GM19035 (cell line): ENCODE results near the gene MIGA2.

Experiments
- ATAC-seq: cut with Tn5 transposase; IDR thresholded peaks from one replicate; pipeline ENCODE4 v1.9.1; 2021; ENCODE audit not compliant: unreplicated experiment

The MIGA2 gene

DNA sequence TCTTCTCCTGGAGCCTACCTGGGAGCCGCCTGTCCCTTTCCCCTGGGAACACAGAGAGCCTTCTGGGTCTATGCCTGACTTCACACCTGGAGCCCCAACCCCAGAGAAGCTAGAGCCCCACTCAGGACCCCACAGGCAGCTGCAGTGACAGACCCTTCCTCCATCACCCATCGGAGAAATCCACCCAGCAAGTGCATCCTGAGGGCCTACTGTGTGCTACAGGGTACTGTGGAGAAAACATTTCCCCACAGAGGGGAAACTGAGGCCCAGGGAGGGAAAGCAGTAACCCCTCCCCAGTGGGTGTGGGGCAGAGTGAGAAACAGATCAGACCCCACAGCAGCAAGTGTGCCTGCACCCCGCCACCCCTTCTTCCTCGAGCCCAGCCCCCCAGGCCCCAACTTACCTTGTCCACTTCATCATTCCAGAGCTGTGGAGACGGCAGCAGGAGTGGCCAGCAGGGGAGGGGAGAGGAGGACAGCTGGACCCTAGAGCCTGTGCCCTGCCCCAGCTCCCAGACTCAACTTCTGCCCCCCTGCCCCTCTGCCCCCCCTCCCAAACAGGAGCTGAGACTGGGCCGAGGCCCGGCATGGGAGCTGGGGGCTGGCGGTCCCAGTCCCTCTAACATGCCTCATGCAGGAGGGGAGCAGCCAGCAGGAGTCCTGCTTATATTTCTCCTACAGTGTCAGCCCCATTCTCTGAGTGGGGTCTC, 26.0 kb upstream of the MIGA2 start:
- ATAC-seq = no peak

DNA sequence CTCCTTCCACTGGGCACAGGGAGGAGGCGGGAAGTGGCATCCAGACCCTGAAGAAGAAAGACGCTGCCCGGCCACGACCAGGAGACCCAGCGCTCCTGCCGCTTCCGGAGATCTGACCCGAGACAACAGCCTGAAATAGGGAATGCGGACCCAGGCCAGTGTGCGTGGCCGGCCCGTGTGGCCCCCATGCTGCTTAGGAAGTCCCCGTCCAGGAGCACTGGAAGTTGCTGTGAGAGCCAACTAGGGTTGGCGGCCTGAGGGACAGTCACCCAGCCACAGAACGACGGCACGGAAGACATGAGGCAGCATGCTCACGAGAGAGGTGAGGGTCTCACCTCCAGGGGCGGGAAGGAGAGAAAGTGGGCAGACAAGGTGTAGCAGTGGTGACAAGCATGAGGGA, 25.3 kb upstream of the MIGA2 start:
- no peak for ATAC-seq

DNA sequence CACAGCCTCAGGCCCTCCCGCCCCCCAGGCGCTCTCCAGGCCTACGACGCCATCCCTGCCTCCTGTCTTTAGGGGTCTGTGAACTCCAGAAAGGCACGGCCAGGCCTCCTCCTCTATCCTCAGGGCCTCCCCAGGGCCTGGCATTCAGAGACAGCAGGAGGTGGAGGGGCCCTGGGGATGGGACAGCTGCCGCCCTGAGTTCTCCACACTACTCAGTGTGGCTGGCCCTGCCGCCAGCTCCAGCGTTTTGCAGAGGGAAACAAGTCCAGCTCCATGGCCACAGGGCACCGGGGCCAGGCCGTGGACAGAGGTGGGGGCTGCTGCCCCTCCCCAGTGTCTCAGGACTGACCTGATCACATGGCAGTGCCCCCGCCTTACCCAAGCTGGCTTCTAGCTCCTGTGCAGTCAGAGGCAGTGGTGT, 24.7 kb upstream of the MIGA2 start:
- no peak for ATAC-seq

DNA sequence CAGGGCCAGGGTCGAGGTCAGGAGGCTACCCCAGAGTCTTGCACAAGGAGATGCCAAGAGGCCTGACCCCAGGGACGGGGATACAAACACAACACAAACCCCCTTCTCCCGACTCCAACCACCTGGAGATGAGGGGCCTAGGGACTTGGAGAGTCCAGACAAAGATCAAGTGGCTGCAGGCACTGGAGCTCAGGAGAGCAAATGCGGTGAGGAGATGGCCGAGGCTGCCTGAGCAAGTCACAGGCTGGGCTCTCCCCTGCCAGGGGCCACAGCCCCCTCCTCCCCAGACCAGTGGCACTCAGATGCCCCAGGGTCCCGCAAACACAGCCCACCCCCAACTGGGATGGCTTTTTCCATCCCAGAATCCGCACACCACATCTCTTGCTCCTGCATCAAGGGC, 24.1 kb upstream of the MIGA2 start:
- ATAC-seq = no peak

DNA sequence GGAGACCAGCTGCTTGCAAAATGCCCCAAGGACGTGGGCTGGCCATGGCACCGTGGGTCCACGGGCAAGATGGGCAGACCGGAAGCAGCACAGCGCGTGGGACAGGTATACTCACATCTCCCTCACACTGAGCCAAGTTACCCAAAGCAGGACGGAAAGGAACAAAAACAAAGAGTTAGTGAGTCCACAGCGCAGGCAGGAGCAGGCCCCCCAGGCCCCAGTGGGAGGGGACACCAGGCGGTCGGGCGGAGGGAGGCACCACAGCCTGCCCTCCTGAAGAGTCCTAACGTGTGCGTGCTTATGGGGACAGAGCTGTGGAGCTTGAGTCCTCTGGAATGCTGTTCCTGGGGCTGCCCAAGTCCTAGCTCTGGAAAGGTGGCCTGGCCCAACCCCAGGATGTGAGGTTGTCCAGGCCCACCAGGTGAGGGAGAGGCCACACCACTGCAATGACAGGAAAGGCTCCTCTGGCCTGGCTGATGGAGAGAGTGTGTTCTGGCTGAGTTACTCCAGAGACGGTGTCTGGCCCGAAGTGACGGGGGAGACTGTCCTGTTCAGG, 23.5 kb upstream of the MIGA2 start:
- no peak for ATAC-seq

DNA sequence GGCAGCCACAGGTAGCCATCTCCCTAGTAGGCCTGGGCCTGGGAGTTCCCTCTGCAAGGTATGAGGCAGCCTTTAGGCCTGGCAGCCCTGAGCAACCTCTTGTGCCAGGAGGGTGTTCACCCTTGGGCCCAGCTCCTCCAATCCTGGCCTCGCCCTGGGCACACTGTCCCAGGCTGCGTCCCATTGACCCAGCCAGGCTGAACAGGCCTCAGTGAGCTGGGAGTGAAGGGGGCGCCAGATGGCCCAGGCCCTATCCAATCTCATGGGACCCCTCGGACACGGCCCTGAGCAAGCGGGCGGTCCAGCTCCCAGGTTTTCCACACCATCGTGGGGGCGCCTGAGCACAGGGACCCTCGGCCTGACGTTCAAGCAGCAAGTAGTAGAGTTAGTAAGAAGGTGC, 22.8 kb upstream of the MIGA2 start:
- ATAC-seq = no peak

DNA sequence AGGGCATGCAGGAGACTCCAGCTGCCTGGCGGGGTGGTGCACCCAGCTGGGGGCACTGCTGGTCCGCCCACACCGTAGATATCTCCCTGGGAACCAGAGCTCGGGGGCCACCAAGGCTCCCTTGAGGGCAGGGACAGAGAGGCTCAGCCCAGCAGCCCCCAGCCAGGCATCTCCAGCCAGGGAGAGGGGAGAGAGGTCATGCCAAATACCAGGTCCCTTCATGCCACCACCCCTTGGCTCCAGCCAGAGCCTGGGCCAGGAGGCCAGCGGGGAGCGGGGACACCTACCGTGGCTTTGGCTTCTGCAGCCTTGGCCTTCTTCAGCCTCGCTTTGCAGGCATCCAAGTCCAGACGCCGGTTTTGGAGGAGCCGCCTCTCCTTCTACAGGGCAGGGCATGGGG, 22.3 kb upstream of the MIGA2 start:
- no peak for ATAC-seq

DNA sequence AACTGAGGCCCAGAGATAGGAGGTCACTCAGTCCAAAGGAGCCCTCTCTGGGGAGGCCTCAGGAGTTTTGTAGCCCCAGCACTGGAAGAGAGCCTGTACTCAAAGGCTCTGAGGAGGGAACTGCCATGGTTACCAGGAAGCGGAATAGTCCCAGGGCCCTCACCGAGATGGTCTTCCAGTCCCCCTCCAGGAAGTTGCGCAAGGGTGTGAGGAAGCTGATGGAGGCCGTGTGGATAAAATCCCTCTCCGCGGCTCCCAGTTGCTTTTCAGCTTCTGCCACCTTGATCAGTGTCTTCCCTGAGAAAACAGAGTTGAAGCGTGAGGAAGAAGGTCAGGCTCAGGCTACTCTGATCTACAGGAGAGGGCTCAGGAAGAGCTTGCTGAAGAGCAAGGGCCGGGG, 21.8 kb upstream of the MIGA2 start:
- ATAC-seq = no peak

DNA sequence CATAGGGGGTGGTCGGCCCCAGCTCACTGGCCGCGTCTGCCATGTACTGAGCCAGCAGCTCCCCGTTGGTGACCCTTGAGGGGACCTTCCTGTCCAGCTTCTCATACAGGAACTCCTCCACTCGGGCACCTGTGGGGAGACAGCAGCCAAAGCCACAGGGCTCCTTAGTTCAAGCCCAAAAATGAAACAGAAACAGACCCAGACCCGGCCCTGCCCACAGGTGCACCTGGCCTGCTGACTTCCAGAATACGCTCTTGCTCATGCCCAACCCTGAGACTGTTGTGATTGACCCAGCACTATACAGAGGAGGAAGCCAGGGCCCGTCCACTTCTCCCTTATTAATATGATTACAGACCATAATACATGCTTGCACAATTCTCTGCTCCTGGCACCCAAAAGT, 15.3 kb upstream of the MIGA2 start:
- no peak for ATAC-seq

DNA sequence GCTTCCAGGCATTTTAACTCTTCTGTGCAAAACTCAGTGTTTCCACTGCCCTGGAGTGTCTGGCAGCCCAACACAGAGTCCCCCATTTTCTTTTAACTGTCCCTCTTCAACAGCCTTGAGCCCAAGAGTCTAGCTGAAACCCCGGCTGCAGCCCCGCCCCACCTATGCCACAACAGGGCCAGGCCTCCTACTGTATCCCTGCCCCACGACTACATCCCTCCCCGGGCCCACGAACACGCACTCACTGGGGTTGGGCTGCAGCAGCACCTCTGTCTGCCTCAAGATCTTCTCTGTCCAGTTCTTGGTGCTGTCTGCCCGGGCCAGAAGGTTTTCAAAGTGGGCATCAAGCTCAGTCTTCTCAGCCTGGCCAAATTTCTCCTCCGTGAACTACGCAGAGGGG, 14.4 kb upstream of the MIGA2 start:
- no peak for ATAC-seq

DNA sequence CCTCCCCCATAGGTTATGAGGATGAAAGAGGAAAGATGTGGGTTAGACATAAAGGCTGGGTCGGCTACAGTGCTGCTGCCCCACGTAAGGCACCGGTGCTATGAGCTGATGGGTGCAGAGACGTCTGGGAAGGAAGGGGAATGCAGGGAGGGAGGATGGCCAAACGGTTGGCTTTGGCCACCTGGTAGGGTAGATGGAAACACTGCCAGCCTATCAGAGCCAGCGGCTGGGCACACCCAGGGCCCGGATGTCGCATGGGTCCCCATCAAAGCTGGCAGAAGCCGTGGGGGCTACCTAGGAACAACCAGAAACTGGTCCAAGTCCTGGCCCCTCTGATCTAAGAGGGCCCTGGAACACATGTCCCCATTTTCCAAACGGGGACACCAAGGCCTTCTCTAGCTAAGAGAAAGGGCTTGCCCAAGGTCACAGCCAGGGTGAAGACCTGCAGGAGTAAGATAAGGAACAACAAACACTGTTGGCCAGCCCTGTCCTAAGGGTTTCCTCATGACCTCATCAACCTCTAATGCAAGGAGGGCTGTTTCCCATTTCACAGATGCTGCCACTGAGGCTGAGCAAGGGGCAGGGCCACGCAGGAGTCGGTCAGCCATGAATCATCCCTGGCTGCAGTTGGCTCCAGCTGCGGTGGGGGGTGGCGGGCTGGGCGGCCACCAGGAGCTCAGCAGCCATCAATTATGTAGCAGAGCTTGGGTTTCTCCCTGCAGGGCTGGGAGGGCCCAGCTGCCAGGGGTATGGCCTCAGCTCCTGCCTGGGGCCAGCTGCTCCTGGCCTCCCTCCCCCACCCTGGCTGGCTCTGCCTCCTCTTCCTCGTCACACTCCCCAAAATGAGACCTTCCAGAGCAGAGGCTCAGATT, 13.2 kb upstream of the MIGA2 start:
- no peak for ATAC-seq

DNA sequence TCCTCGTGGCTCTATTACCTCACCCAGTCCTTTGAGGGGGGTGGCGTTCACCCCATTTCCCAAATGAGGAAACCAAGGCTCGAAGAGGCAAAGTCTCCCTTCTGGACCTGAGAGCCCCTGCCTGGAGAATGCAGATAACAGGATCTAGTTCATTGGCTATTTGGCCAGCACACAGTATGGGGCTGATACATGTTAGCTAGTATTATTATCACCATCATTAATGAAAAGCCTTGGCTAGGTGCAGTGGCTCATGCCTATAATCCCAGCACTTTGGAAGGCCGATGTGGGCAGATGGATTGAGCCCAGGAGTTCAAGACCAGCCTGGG, 12.6 kb upstream of the MIGA2 start:
- no peak for ATAC-seq

DNA sequence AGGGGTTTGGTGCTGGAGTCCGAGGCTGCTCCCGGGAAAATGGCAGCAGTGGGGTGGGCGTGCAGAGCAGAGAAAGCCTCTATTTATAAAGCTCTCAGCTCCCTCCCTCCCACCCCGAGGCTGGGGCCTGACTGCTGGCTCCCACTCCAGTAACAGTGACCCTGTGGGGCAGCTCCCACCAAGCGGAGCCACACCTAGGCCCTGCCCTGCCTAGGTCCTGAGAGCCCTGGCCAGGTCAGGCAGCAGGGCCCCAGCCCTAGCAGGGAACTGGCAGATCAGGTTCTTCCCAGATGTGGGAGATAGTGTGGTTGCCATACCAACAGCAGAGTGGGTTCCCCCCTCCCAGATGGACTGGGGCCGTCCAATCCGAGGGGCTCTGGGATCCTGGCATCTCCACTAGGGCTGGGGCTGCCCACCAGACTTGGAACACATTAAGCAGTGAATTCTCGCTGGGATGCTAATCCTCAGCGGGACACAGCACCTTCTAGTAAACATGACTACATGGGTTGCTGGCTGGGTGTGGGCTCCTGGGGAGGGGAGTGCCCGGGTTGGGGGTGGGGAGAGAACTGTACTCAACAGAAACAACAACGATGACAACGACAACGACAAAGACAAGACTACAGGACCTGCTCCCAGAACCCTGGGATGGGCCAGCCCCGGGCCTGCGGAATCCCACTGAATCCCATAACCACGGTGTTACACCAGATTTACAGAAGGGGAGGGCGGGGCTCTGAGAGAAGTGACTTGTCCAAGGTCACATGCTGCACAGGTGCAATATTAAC, 9.8 kb upstream of the MIGA2 start:
- ATAC-seq = no peak

DNA sequence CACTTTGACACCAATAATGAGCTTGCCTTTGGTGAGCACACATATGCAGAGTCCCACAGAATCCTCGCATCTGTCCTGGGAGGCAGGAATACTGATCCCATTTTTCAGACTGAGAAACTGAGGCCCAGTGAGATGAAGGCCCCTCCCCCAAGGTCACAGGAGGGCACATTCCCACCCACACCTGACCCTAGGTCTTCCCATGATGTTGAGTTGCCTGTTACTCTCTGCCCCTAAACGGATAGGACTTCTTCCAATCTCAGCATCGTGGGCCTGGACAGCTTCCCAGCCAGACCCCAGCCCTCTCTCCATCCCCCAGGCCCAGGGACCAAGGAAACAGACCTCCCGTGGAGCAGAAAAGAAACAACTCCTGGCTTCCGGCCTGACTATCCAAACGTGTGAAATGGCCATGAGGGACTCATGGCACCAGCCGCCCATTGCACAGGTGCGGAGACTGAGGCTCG, 9.2 kb upstream of the MIGA2 start:
- ATAC-seq = peak; percentile 16

DNA sequence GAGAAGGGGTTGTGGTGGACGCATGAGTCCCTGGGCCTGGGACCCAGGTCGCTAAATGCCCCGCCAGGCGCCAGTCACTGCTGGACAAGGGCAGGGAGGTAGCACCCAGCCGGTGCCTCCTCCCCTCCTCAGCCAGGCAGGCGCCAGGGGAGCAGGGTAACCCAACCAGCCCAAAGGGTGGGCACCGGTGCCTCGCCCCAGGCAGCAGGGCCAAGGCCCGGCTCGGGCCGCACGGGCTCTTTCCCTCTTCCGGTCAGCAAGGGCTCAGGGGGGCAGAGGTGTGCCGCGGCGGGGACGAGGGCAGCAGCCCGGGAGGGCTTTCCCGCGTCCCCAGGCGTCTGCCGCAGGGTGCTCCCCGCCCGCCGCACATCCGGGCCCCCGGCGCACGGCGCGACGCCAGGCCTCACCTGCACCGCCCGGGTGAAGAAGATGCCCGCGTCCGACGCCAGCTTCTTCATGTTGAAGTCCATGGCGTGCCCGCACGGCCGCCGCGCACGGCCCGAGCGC, 8.7 kb upstream of the MIGA2 start:
- peak; percentile 42 for ATAC-seq

DNA sequence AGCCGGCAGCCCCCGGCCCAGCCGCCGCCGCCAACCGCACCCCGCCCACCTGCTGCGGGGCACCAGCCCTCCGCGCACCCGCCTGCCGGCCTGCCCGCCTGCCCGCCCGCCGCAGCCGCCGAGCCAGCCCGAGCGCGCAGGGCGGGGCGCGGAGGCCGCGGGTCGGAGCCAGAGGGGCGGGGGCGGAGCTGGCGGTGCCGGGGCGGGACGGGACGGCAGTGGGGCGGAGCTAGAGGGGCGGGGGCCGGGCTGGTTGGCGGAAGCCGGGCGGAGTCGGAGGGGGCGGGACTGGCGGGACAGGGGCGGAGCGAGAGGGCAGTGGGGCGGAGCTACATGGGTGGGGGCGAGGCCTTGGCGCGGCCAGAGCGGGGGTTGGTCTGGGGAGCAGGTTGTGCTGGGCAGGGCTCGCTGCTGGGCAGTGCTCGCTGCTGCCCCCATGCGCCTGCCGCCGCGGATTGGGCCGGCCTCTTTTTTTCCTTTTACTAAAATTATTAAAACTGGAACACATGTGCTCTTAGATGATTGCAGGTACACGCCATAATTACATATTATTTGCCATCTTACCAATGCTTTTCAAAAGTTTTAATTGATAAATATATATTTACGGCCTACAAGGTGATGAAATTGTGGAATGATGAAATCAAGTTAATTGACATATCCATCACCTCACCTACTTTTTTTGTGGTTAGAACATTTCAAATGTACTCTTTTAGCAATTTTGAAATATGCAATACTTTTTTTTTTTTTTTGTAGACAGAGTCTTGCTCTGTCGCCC, 8.0 kb upstream of the MIGA2 start, which contains the start of gene SH3GLB2:
Gene SH3GLB2 (minus strand): TSS at position 140 of the 775 bp plus-strand sequence. CDS start 177 bp downstream, outside the sequence.
- peak; percentile 79 for ATAC-seq

DNA sequence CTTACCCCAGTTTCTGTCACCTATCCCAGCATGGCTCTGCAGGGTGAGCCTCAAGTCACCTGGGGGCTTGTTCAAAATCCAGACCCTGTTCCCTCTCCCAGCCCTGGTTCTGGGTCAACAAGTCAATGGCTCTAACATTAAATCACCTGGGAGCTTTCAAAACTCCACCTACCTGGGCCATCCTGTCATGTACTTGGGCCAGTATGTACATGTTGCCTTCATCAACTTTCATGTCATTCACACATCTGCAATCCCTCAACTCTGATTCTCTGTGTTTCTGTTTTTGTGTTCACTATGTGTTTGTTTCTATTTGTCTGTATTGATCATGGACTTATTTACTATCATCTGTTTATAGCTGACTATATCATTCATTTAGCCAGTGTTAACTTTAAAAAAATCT, 6.2 kb upstream of the MIGA2 start:
- no peak for ATAC-seq

DNA sequence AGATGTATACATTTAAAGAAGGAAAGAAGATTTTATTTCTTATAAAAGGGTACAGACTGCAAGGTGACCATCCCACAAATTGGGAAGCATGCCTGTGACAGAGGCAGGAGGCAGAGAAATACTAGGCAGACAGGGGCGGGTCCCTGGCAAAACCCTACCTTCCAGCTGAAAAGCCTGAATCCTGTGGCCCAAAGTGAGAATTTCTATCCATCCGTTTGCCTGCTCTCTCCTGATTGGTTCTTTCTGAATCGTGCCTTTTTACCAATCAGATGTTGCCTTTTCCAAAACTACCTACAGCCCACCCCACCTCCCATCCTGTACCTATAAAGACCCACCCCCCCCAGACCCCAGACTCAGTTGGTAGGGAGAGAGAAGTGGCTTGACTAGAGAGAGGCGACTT, 4.9 kb upstream of the MIGA2 start:
- no peak for ATAC-seq

DNA sequence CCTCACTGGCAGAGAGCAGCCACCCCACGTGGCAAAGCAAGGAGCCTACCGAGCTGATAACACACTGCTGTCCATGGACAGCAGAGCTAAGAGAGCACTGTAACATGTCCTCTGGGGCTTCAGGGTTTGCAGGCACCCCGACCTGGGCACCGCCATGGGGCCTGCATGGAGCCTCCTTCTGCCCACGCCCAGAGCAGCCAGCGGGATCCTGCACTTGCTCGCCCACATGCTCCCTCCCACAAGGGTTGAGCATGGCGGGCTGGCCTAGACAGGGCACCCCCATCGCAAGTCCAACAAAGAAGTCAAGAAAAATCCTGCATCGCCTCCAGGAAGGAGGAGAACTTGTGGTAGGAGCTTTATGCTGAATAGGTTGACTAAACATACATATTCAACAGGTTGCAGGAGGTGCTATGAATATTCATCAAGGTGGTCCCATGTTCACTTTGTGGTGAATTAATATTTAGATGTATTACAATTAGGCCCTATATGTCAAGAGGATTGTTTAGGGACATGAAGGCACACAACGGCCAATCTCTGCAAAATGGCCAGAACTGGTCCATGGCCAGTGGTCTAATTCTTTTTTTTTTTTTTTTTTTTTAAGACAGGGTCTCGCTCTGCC, 3.8 kb upstream of the MIGA2 start:
- ATAC-seq = no peak

DNA sequence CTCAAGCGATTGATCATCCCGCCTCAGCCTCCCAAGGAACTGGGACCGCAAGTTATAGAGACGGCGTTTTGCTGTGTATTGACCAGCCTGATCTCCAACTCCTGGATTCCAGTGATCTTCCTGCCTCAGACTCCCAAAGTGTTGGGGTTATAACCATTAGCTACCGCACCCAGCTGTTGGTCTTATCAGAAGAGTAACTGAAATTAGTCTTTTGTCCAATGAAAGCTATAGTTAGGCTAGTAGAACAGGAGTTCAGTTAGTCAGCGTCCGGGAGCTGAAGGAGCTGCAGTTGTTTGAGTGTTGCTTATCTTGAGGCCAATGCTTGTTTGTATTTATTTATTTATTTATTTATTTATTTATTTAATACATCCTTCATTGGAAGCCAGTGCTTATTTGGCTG, 3.2 kb upstream of the MIGA2 start:
- ATAC-seq = no peak
